Measurements from ENCODE around the gene IQSEC3. TPM values are rescaled to one million over a fixed set of nuclear protein-coding genes. Genes with fewer than 3 reads are reported as not detected.

The IQSEC3 gene
- total RNA-seq, 2 donors from 2014 or later = 0.39 to 0.67 TPM

GRCh38 chr12:106118-106591 is 39.6 kb downstream of the IQSEC3 start:
- H3K4me1 ChIP-seq = no peaks in the 10 kb centered on the region
- no peaks in the 10 kb centered on the region for H3K36me3 ChIP-seq
- no peak overlapping the region for H3K27ac ChIP-seq
- DNase-seq (ENCODE audit: low spot score) = no peak
- no peaks in the 10 kb centered on the region for H3K27me3 ChIP-seq
- no peak overlapping the region for H3K4me3 ChIP-seq
- TF ChIP-seq CTCF (IDR thresholded peaks at IDR 0.05) = no peak
- no peaks in the 10 kb centered on the region for H3K9me3 ChIP-seq

- Histone ChIP-seq H3K9me3 (no peaks in the 10 kb centered on the region), H3K36me3 (no peaks in the 10 kb centered on the region), H3K27ac (no peak overlapping the region), H3K4me1 (no peaks in the 10 kb centered on the region), H3K4me3 (no peak overlapping the region), H3K27me3 (no peaks in the 10 kb centered on the region)
- no peak for DNase-seq (ENCODE audit: low spot score)
- no peak for TF ChIP-seq CTCF (IDR thresholded peaks at IDR 0.05)
Measured at GRCh38 chr12:108594-108993, 42.0 kb downstream of the IQSEC3 start.

GRCh38 chr12:109446-109845 is 42.9 kb downstream of the IQSEC3 start:
- Histone ChIP-seq H3K27ac (no peak overlapping the region), H3K27me3 (no peaks in the 10 kb centered on the region), H3K36me3 (no peaks in the 10 kb centered on the region), H3K4me3 (no peak overlapping the region), H3K4me1 (no peaks in the 10 kb centered on the region), H3K9me3 (no peaks in the 10 kb centered on the region)
- no peak for TF ChIP-seq CTCF (IDR thresholded peaks at IDR 0.05)
- no peak for DNase-seq (ENCODE audit: low spot score)

GRCh38 chr12:109872-110271 is 43.3 kb downstream of the IQSEC3 start:
- H3K27ac ChIP-seq = no peak overlapping the region
- no peak for TF ChIP-seq CTCF (IDR thresholded peaks at IDR 0.05)
- H3K36me3 ChIP-seq = no peaks in the 10 kb centered on the region
- H3K27me3 ChIP-seq = no peaks in the 10 kb centered on the region
- DNase-seq (ENCODE audit: low spot score) = no peak
- H3K9me3 ChIP-seq = no peaks in the 10 kb centered on the region
- no peak overlapping the region for H3K4me3 ChIP-seq
- H3K4me1 ChIP-seq = no peaks in the 10 kb centered on the region

GRCh38 chr12:111699-112493 is 45.3 kb downstream of the IQSEC3 start:
- no peaks in the 10 kb centered on the region for H3K27me3 ChIP-seq
- no peaks in the 10 kb centered on the region for H3K9me3 ChIP-seq
- H3K4me3 ChIP-seq = no peak overlapping the region
- no peaks in the 10 kb centered on the region for H3K4me1 ChIP-seq
- no peak for DNase-seq (ENCODE audit: low spot score)
- TF ChIP-seq CTCF (IDR thresholded peaks at IDR 0.05) = no peak
- no peak overlapping the region for H3K27ac ChIP-seq
- no peaks in the 10 kb centered on the region for H3K36me3 ChIP-seq

GRCh38 chr12:113347-113746 is 46.8 kb downstream of the IQSEC3 start:
- Histone ChIP-seq H3K4me1 (no peaks in the 10 kb centered on the region), H3K9me3 (no peaks in the 10 kb centered on the region), H3K27ac (no peak overlapping the region), H3K4me3 (no peak overlapping the region), H3K36me3 (no peaks in the 10 kb centered on the region), H3K27me3 (no peaks in the 10 kb centered on the region)
- no peak for TF ChIP-seq CTCF (IDR thresholded peaks at IDR 0.05)
- no peak for DNase-seq (ENCODE audit: low spot score)
